Thymus (tissue), 11 donors: ENCODE measurements around the gene PNPLA6. TPM values are rescaled to one million over a fixed set of nuclear protein-coding genes. Genes with fewer than 3 reads are reported as not detected.
"Not testable (repeated sequence)": the region's sequence is repeated elsewhere in the genome, so short reads cannot be mapped to it uniquely, and the experiment has no call there.

Experiments
- DNase-seq, 9 donors: peaks; one replicate each; pipeline ENCODE4 v3.0.0-alpha.2; 2013; ENCODE audit warnings: low spot score in 9 of 9, low read depth in 6 of 9, missing footprints in 1 of 9
- H3K27ac ChIP-seq, 2 donors: one replicate each; pipeline ENCODE4 v1.5.1; 2013; ENCODE audit warnings: control low read depth in 1 of 2, low read depth in 1 of 2, low read length in 1 of 2, mild to moderate bottlenecking in 1 of 2, moderate library complexity in 1 of 2
- H3K27me3 ChIP-seq, 2 donors: one replicate each; pipeline ENCODE4 v1.5.1; 2013; ENCODE audit warnings: low read length in 1 of 2; ENCODE audit not compliant: control insufficient read depth in 2 of 2, insufficient read depth in 1 of 2
- H3K36me3 ChIP-seq, 2 donors: one replicate each; pipeline ENCODE4 v1.5.1; 2013; ENCODE audit warnings: low read length in 1 of 2, mild to moderate bottlenecking in 1 of 2, moderate library complexity in 1 of 2; ENCODE audit not compliant: control insufficient read depth in 2 of 2, insufficient read depth in 2 of 2
- H3K4me1 ChIP-seq, 2 donors: one replicate each; pipeline ENCODE4 v1.5.1; 2013; ENCODE audit warnings: low read length in 2 of 2; ENCODE audit not compliant: control insufficient read depth in 2 of 2, insufficient read depth in 2 of 2
- H3K4me3 ChIP-seq, 2 donors: one replicate each; pipeline ENCODE4 v1.5.1; 2013; ENCODE audit warnings: low read length in 2 of 2, control low read depth in 1 of 2, mild to moderate bottlenecking in 1 of 2
- H3K9me3 ChIP-seq, 2 donors: one replicate each; pipeline ENCODE4 v1.5.1; 2013; ENCODE audit warnings: low read length in 1 of 2, mild to moderate bottlenecking in 1 of 2; ENCODE audit not compliant: control insufficient read depth in 2 of 2, insufficient read depth in 1 of 2
- WGBS: extraction: QIAGEN DNeasy Blood & Tissue Kit; methylation state at CpG from one replicate; pipeline ENCODE4 v1.1.7; 2013; 5-methylcytosine and 5-hydroxymethylcytosine counted together
- polyA plus RNA-seq: library from polyadenylated mRNA; stranded (reverse); fragments of 200-250 nt; gene quantifications from one replicate; pipeline ENCODE4 v1.2.3, GENCODE V29; 2013
- total RNA-seq: library from RNA; stranded (reverse); fragments of 120-200 nt; gene quantifications from one replicate; pipeline ENCODE4 v1.2.4, GENCODE V29; 2013
- donor health status: healthy.

Gene PNPLA6
- total and polyA plus RNA-seq, 2 donors: 17.3 to 75.3 TPM

DNA sequence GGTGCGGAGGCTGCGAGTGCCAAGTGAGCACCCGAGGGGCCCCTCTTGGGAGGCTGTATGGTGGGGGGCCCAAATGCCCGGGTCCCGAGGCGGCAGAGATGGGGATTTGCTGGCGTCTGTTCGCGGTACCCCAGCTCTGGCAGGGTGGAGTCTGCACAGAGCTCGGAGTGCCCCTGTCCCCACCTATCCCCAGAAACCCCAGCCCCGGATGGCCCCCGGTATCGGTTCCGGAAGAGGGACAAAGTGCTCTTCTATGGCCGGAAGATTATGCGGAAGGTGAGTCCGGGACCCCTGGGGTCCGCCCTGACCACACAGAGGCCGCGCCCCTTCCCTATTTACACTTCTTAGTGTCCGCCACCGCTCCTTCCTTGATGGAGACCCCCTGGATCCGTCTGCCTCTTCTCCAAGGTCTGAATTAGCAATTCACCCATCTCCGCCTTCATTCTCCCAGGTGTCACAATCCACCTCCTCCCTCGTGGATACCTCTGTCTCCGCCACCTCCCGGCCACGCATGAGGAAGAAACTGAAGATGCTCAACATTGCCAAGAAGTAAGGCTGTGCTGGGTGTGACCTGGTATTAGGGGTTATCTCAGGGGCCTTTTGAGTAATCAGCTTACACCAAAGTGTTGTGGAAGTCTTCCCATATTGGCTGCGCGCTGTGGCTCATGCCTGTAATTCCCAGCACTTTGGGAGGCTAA lies 630 bp downstream of the PNPLA6 start:
- Histone ChIP-seq H3K9me3 (no peaks in the 10 kb centered on the region), H3K4me1 (peaks cover 0 to 25% of the 10 kb centered on the region in 2 donors), H3K36me3 (peaks cover 5 to 22% of the 10 kb centered on the region in 2 donors), H3K27me3 (no peaks in the 10 kb centered on the region), H3K27ac (peak overlapping the region; percentile 5 to 43), H3K4me3 (peak overlapping the region; percentile 62 to 80)
- DNase-seq: no peak
- WGBS: 23% methylated on average over 30 of the region's 30 CpGs

DNA sequence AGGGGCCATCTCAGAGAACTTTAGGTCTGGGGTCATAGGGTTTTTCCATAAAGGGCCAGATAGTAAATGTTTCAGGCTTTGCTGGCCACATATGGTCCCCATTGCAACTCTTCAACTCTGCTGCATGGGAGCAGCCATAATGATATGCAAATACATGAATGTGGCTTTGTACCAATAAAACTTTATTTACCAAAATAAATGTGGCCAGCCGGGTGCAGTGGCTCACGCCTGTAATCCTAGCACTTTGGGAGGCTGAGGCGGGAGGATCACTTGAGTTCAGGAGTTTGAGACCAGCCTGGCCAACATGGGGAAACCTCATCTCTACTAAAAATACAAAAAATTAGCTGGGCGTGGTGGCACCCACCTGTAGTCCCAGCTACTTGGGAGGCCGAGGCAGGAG lies 3.5 kb downstream of the PNPLA6 start:
- not testable (repeated sequence) for H3K27me3 ChIP-seq, H3K9me3 ChIP-seq, H3K4me3 ChIP-seq, H3K27ac ChIP-seq, DNase-seq
- Histone ChIP-seq H3K4me1 (peaks cover 0 to 17% of the 10 kb centered on the region in 2 donors), H3K36me3 (peaks cover 28 to 43% of the 10 kb centered on the region in 2 donors)
- 98% methylated on average over 5 of the region's 5 CpGs for WGBS

DNA sequence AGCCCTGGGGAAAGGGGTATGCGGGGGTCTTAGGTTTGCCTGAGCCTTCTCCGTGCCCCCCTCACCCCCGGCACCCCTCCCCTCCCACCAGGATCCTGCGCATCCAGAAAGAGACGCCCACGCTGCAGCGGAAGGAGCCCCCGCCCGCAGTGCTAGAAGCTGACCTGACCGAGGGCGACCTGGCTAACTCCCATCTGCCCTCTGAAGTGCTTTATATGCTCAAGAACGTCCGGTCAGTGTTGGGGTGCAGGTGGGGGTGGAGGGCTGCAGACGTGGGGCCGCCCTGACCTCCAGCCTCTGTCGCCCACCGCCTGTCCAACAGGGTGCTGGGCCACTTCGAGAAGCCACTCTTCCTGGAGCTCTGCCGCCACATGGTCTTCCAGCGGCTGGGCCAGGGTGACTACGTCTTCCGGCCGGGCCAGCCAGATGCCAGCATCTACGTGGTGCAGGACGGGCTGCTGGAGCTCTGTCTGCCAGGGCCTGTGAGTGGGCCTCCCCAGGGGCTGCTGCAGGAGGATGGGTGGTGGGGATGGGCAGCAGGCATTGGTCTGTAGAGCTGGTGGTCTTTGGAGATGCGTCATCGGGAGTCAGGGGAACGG lies 4.4 kb downstream of the PNPLA6 start:
- no peak overlapping the region for H3K27ac ChIP-seq
- H3K27me3 ChIP-seq: no peaks in the 10 kb centered on the region
- WGBS: 98% methylated on average over 28 of the region's 28 CpGs
- peaks cover 28 to 43% of the 10 kb centered on the region in 2 donors for H3K36me3 ChIP-seq
- H3K4me3 ChIP-seq: no peak overlapping the region
- H3K4me1 ChIP-seq: peaks cover 0 to 8% of the 10 kb centered on the region in 2 donors
- H3K9me3 ChIP-seq: no peaks in the 10 kb centered on the region
- no peak for DNase-seq

DNA sequence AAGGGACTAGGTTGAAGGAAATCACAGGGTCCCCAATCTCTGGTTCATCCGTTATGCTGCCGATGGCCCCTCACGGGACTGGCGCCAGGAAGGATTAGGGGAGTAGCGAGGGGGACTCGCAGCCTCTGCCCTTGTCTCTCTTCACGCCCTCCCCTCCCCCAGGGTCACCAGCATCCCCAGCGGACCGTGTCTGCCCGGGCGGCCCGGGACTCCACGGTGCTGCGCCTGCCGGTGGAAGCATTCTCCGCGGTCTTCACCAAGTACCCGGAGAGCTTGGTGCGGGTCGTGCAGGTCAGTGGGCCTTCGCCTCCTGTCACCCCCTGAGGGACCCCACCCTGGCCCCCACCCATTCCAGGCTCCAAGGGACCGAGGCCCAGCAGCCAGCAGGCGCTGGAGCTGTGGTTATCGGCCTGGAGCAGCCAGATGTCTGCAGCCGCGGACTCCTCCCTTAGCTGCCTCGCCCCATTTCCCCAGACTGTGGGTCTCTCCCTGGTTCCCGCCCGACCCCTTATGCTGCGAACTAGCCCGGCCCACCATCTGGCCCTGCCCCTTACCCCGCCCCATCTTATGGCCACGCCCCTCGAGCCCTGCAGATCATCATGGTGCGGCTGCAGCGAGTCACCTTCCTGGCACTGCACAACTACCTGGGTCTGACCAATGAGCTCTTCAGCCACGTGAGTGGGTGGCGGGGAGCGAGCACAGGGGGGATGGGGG lies 5.4 kb downstream of the PNPLA6 start:
- Histone ChIP-seq H3K27ac (no peak overlapping the region), H3K4me1 (peaks cover 0 to 6% of the 10 kb centered on the region in 2 donors), H3K27me3 (no peaks in the 10 kb centered on the region), H3K36me3 (peaks cover 28 to 48% of the 10 kb centered on the region in 2 donors), H3K4me3 (no peak overlapping the region), H3K9me3 (no peaks in the 10 kb centered on the region)
- no peak for DNase-seq
- 97% methylated on average over 39 of the region's 39 CpGs for WGBS

DNA sequence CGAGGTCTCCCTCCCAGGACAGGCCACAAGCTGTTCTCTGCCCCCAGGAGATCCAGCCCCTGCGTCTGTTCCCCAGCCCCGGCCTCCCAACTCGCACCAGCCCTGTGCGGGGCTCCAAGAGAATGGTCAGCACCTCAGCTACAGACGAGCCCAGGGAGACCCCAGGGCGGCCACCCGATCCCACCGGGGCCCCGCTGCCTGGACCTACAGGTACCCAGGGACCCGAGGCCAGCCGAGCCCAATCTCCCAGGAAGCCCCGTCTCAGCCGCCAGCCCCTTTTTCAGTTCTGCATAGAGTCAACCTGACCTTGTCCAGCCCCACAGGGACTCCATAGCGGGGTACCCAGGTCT lies 5.9 kb downstream of the PNPLA6 start:
- no peak for DNase-seq
- Histone ChIP-seq H3K9me3 (no peaks in the 10 kb centered on the region), H3K4me1 (peaks cover 0 to under 1% of the 10 kb centered on the region in 2 donors), H3K27me3 (no peaks in the 10 kb centered on the region), H3K27ac (no peak overlapping the region), H3K36me3 (peaks cover 28 to 48% of the 10 kb centered on the region in 2 donors), H3K4me3 (no peak overlapping the region)
- 96% methylated on average over 15 of the region's 15 CpGs for WGBS

DNA sequence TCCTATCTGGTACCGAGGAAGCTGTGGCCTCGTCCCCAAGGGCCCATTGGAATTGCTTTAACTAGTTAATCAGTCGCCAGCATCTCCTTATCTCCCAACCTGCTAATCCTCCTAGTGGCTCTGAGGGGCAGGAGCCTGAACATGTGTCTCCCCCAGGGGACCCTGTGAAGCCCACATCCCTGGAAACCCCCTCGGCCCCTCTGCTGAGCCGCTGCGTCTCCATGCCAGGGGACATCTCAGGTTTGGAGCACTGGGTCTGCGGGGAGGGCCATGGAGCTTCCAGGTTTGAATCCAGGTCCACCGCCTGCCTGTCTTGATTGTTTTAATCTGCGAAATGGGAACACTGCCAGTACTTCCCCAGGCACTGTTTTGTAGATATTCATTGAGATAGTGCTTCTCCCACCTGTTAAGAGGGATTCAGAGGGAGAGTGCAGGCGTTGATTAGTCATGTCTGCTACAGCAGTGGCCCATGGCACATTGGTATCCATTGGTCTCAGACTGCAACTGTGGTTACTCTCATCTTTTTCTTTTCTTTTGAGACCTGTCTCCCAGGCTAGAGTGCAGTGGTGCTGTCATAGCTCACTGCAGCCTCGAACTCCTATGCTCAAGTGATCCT lies 6.4 kb downstream of the PNPLA6 start:
- DNase-seq: no peak
- H3K36me3 ChIP-seq: peaks cover 28 to 48% of the 10 kb centered on the region in 2 donors
- H3K27me3 ChIP-seq: no peaks in the 10 kb centered on the region
- H3K4me3 ChIP-seq: no peak overlapping the region
- no peaks in the 10 kb centered on the region for H3K4me1 ChIP-seq
- no peak overlapping the region for H3K27ac ChIP-seq
- H3K9me3 ChIP-seq: no peaks in the 10 kb centered on the region
- WGBS: 98% methylated on average over 11 of the region's 11 CpGs

DNA sequence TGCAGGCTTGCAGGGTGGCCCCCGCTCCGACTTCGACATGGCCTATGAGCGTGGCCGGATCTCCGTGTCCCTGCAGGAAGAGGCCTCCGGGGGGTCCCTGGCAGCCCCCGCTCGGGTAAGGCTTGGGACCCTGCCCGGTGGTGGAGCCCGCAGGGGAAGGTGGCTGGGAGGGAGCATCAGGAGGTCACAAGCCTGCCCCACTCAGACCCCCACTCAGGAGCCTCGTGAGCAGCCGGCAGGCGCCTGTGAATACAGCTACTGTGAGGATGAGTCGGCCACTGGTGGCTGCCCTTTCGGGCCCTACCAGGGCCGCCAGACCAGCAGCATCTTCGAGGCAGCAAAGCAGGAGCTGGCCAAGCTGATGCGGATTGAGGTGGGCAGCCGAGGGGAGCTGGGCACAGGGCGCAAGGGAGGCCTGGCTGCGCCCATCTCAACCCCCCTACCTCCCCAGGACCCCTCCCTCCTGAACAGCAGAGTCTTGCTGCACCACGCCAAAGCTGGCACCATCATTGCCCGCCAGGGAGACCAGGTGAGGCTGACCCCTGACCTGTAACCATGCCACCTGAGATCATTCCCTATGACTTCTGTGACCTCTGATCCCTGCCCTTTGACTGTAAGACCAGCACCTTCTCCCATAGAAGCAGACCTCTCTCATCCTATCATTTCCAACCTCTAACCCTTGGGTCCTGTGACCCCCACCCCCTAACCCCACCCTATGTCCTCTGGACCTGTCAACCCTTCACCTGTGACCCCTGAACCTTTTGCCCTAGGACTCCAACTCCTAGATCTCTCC lies 7.2 kb downstream of the PNPLA6 start:
- DNase-seq: no peak
- Histone ChIP-seq H3K9me3 (no peaks in the 10 kb centered on the region), H3K4me1 (no peaks in the 10 kb centered on the region), H3K27ac (no peak overlapping the region), H3K4me3 (no peak overlapping the region), H3K36me3 (peaks cover 28 to 48% of the 10 kb centered on the region in 2 donors), H3K27me3 (no peaks in the 10 kb centered on the region)
- 99% methylated on average over 24 of the region's 24 CpGs for WGBS

DNA sequence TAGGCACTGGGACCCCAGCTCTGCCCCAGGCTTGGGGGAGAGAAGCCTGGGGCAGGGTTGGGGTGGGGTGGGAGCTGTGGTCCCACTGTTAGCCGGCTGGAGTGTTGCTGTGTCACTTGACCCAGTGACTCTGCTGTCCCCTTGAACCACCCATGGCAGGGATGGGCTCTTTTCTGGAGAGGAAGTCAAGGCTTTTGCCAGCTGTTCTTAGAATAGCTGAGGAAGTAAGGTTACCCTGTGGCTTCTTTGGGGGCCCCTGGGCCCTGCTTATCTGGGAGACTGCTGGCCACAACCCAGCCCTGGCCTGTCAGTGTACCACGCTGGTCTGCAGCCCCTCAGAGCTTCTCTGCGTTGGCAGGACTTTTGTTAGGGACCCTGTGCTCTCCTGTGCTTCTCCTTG lies 9.1 kb downstream of the PNPLA6 start:
- H3K9me3 ChIP-seq: no peaks in the 10 kb centered on the region
- H3K36me3 ChIP-seq: peaks cover 23 to 42% of the 10 kb centered on the region in 2 donors
- H3K27ac ChIP-seq: no peak overlapping the region
- no peaks in the 10 kb centered on the region for H3K27me3 ChIP-seq
- 22% methylated on average over 3 of the region's 3 CpGs for WGBS
- H3K4me3 ChIP-seq: no peak overlapping the region
- H3K4me1 ChIP-seq: no peaks in the 10 kb centered on the region
- peak in 1 of 9 donors; percentile 7 for DNase-seq
